ENCODE results near the gene MACIR. TPM values are rescaled to one million over a fixed set of nuclear protein-coding genes. Genes with fewer than 3 reads are reported as not detected.

The MACIR gene
- total RNA-seq, 1 donor from 2014 or later = 12.3 TPM

DNA sequence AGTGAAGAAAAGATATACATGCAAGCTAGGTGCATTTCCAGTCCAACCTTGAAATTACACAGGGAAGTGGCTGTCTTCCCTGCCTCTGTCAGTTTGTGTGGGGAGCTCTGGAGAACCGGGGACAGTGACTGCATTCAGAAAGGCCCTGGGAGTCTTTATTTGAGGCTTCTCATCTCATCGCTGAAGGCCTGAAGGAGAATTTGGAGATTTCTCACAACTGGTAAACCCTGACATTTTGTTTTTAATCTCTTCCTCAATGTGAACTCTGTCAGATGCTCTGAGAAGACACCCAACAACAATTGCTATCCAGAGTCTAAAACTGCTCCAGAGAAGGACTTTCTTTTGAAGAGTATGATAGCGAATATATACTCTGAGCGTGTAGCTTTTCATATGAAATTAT is 33.0 kb downstream of the MACIR start:
- no peak for DNase-seq (ENCODE audit: low read depth)

DNA sequence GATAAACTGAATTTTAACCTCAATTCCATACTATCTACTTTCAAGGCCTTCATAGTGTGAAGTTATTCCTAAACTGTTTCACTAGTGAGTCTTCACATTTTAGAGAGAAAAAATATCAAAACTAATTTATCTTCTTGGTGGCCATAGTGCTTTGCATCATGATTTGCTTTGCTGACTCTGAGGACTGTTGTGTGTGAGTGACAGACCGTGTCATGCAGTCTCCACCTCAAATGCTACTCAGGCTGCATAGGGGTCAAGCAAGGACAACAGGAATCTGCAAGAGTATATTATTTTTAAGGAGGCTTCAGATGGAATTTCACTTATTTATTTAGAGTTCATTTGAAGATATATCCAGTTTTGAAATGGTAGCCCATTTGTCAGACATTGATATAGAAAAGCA is 34.5 kb downstream of the MACIR start:
- DNase-seq (ENCODE audit: low read depth) = peak; percentile 33

DNA sequence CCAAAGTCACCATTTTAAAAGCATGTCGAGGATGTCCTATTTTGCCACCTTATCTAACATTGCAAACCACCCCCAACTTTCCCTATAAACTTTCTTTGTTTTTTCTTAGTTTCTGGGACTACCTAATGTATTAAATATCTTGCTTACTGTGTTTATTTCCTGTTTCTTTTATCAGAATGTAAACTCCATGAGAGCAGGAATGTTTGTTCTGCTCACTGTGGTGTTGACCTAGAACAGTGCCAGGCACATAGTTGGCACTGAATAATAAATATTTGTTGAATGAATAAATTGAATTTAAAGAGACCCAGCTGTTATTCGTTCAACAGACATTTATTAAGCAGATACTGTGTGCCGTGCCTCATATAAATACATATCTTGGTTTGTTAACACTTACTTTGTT is 35.2 kb downstream of the MACIR start:
- DNase-seq (ENCODE audit: low read depth) = no peak

DNA sequence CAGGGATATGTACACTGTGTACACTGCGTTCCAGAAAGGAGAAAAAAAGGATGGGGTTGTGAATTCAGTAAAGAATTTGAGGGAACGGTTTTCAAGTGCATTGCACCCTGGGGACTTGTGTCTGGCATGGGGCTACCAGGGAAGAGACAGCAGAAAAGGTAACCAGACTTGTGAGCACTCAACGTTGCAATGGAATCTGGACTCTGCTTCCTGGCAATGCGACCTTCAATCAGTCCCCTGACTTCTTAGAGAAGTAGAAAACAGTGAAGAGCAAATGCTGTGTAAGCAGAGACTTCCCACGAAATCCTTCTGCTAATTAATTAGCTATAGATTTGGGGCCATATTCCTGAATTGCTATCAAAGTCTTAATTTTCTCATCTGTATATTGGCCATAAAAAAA is 36.3 kb downstream of the MACIR start:
- DNase-seq (ENCODE audit: low read depth) = no peak

DNA sequence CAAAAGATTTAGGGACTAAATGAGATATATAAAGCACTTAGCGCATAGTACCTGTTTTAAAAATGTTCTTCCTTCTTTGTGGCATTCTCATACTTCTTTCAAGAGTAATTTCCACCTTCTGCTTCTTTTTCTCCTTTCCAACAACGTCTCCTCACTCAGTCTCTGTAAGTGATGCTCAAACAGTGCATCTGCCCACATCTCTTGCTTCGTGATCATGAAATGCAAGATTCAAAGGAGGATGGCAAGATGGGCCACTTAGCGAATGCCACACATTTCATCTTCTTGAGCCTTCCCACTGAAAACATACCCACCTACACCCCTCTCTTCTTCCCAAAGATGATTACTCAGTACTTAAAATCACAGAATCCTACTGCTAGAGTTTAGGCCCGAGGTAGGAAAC is 36.9 kb downstream of the MACIR start:
- no peak for DNase-seq (ENCODE audit: low read depth)

DNA sequence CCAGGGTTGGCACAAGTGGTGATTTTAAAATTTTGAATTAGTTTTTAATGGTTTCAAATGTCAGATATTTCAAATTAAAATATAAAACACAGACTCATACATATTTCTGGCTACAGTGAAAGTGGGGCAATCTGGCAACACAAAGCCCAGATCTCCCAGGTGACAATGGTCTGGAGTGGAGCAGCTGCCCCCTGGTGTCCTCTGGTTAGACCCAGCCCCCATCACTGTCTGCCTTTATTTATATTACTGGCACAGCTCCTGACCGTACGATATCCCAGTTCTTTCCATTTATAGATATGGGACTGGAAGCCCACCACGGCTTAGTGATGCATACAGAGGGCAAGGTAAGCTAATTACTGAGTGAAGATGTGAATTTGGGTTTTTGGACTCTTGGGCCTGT is 37.3 kb downstream of the MACIR start:
- DNase-seq (ENCODE audit: low read depth) = no peak

DNA sequence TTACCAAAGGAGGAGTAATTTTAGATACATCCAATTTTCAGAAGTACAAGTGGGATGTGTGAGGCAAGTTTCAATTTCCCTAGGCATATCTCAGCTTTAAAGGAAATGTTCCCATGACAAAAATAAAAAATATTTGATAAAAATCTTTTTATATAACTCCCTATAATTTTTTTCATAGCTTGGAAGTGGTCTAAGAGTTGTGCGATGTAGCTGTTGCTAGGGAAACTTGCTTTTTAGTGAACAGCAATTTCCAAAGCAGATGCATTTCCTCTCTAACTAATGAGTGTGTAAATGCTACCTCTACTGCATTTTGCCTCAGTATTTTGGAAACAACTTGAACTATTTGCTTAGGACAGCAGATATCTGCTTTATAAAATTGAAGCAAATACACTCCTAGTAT is 39.6 kb downstream of the MACIR start:
- DNase-seq (ENCODE audit: low read depth) = no peak

DNA sequence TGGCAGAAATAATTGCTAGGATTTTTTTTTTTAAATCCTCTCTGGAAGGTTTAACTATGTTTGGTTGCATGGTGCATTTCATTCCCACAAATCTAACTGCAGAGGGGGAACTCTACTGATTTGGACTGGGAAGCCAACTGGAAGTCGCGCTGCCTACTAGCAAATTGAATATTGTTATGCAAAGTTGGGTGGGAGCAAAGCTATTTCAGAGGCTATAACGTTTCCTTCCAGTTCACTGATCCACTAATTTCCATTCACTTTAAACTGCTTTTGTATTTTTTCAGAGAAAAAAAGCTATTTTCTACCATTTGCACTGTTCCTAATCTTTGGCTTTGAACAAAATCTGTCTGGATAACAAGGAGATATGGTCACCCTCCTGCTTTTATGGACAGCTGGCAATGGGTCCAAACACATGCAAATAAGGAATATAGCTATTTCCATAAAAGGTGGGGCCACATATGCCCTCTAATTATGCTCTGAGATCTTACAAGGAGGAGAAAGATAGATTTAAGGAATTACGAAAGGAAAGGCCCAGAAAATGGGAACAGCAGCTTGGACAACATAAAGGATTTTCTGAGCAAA is 40.1 kb downstream of the MACIR start:
- no peak for DNase-seq (ENCODE audit: low read depth)

DNA sequence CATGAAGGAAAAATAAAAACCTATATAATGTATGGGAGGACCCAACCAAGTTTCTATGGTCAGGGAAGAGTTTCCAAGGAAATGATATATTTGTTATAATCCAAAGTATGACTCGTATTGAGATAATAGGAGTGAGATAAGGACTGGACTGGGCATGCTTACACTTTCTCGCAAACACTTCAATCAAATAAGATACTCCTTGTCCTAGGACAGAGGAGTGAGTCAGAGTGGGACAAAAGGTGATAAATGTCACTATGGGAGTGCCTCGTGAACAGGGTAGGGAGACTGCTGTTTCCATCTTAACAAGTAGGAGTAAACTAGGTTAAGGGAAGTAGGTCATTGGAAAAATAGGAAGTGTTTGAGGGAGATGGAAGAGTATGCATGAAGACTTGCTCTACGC is 47.2 kb downstream of the MACIR start:
- DNase-seq (ENCODE audit: low read depth) = no peak

DNA sequence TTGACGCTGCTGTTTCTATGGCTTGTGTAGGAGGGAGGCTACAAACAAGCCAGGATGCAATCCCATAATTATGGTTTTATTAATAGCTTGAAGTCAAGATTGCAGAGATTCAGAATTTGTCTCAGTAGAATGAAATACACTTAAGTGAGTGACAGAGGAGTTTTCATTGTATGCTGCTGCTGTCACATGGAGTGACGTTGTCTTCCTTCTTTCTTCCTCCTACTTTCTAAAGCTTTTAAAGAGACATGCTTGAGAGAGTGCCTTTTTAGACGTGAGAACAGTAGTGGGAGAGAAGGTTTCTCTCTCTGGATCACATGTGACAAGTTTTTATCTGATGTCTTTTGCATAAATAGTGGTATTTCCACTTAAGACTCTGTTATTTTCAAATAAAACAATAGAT is 48.9 kb downstream of the MACIR start:
- no peak for DNase-seq (ENCODE audit: low read depth)

DNA sequence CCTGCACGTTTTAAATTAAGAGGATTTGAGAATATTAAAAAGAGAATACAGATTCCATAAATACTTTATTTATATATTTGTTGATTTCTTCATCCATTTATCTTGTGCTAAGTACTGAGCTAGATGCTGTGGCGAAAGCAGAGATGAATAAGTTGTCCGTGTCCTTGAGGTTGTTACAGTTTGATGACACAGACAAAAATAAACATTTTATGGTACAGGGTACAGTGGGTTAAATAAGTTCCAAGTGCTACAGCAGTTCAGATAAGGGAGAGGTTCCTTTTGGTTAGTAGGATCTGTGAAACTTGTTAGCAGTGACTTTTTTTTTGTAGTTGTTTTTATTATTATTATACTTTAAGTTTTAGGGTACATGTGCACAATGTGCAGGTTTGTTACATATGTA is 50.2 kb downstream of the MACIR start:
- no peak for DNase-seq (ENCODE audit: low read depth)

DNA sequence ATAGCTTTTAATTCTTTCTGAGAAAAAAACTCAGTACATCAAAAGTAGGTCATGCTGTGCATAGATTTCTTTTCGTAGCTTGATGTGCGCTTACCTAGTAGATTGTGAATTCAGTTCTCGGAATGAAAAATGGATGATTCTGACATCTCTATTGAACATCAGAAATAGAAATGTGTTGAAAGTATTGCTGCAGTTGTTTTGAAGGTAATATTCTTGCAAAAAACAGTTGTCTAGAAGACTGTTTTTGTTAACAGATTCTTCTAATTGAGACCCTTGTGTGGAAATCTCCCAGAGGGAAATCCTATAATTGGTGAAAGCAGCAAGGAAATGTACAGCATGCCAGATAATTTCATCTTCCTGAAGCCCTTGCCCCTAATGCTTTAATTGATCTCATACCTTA is 54.5 kb downstream of the MACIR start:
- no peak for DNase-seq (ENCODE audit: low read depth)

DNA sequence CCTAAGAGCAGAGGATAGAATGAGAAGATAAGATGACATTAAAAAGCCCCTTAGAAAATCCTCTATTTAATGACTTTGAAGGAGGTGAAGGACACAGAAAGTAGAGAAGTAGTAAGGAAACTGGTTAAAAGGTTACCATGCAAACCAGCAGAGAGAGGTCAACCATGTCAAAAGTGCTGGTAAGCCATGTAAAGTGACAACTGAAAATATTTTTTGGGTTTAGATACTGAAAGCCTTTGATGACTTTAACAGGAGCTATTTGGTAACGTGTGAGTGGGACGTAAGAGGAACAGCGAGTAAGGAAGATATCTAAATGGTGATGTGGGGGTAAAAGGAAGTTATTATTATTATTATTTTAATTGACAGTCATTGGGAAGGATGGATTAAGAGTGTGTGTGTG is 56.9 kb downstream of the MACIR start:
- no peak for DNase-seq (ENCODE audit: low read depth)

DNA sequence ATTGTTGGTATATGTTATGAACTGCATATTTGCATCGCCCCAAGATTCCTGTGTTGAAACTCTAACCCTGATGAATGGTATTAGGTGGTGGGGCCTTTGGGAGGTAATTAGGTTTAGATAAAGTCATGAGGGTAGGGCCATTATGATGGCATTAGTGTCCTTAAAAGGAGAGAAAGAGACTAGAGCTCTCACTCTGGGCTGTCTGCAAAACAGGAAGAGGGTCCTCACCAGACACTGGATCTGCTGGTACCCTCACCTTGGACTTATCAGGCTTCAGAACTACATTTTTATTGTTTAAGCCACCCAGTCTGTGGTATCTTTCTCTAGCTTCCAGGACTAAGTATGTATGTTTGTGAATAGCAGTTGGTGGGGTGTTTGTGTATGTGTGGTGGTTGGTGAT is 68.9 kb downstream of the MACIR start:
- DNase-seq (ENCODE audit: low read depth) = no peak

DNA sequence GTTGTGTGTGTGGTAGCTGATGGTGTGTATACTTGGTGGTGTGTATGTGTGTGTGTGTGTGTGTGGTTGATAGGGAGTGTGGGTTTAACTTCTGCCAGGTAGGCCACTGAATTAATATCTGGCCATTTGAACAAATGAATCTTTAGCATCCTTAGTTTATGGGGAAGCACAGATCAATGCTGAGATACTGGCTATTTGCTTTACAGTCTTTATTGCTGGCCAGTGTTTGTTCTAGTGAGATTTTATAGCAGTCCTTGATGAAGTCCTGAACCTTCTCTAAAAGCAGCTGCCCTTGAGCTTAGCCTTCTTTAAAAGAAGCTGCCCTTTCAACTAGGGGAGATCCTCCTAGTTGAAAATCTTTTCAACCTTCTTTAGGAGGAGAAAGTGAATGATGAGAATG is 69.3 kb downstream of the MACIR start:
- DNase-seq (ENCODE audit: low read depth) = no peak

Other genes starting within 250 kb of the MACIR start
- gene GIN1, start 138.6 kb upstream of the MACIR start, total RNA-seq = 11.0 and 11.3 TPM in 2 replicates
- gene PPIP5K2, start 138.5 kb upstream of the MACIR start, total RNA-seq = 43.1 and 54.4 TPM in 2 replicates

All from renal cortical epithelial cell (primary cell).